Measurements from ENCODE around the gene HPS1. TPM values are rescaled to one million over a fixed set of nuclear protein-coding genes. Genes with fewer than 3 reads are reported as not detected.

The HPS1 gene
- polyA plus RNA-seq, 1 of the 3 experiments (the other 2 are of a cell fraction), result 41.4 TPM

- ChIA-PET POLR2A (no interaction called here), CTCF (interaction anchor here (1.4 to 1.7 kb wide), 2 partner anchors 30 to 71 kb away, joined by 4 to 5 read pairs; no protein-coding TSS in a partner anchor)
- H3K9me3 ChIP-seq, result no peaks in the 10 kb centered on the region
- H3K27me3 ChIP-seq (ENCODE audit: insufficient read depth), result no peaks in the 10 kb centered on the region
- no peaks in the 10 kb centered on the region for H3F3A ChIP-seq (replicated peaks; ENCODE audit: insufficient read depth)
- no peak overlapping the region for H3K27ac ChIP-seq (ENCODE audit: low read depth in 2 of 2, low read length in 1 of 2)
- peaks cover 0 to 4% of the 10 kb centered on the region in 2 experiments for H3K36me3 ChIP-seq (replicated peaks in 1 of 2; ENCODE audit: control insufficient read depth in 1 of 2, insufficient read depth in 2 of 2, low read length in 1 of 2)
- no peak overlapping the region for H3K4me3 ChIP-seq (ENCODE audit: low read depth in 2 of 2, low read length in 1 of 2)
- WGBS (ENCODE audit: low lambda C conversion rate), result 85% methylated on average over 6 of the region's 6 CpGs
- no peaks in the 10 kb centered on the region for H3K4me1 ChIP-seq (ENCODE audit: control insufficient read depth in 1 of 2, insufficient read depth in 2 of 2, low read depth in 1 of 2, low read length in 1 of 2)
- no peak overlapping the region for H3K9ac ChIP-seq
- DNase-seq, result no peak
- no peak overlapping the region for H3K4me2 ChIP-seq
- no peak overlapping the region for H2AFZ ChIP-seq (ENCODE audit: low read depth)
- no peaks in the 10 kb centered on the region for H3K9me2 ChIP-seq
- no peaks in the 10 kb centered on the region for H3K79me2 ChIP-seq (ENCODE audit: insufficient read depth)
- TF ChIP-seq RAD21 (IDR thresholded peaks at IDR 0.05; ENCODE audit: low read length) (no peak), NFIC (IDR thresholded peaks at IDR 0.05; ENCODE audit: borderline replicate concordance) (no peak), MXI1 (IDR thresholded peaks at IDR 0.05; ENCODE audit: low read depth, low read length) (no peak), TAF1 (IDR thresholded peaks at IDR 0.05; ENCODE audit: borderline replicate concordance, low read depth, low read length) (no peak), JUND (IDR thresholded peaks at IDR 0.05) (no peak), ELF1 (IDR thresholded peaks at IDR 0.05) (no peak), FOXJ3 (CRISPR knock-in tag; IDR thresholded peaks at IDR 0.05) (no peak), FOSL2 (IDR thresholded peaks at IDR 0.05; ENCODE audit: borderline replicate concordance, low read depth) (no peak), RFX5 (IDR thresholded peaks at IDR 0.05; ENCODE audit: low read length) (no peak), YY1 (IDR thresholded peaks at IDR 0.05; ENCODE audit: low read depth) (no peak), SMC3 (IDR thresholded peaks at IDR 0.05; ENCODE audit: low read depth, low read length) (no peak)
- no peaks in the 10 kb centered on the region for H4K20me1 ChIP-seq (ENCODE audit: insufficient read depth)
Observed at GRCh38 chr10:98396096-98397063, 50.4 kb downstream of the HPS1 start.

GRCh38 chr10:98394851-98395440 lies 51.8 kb downstream of the HPS1 start:
- POLR2A ChIA-PET, result no interaction called here
- no peak overlapping the region for H2AFZ ChIP-seq (ENCODE audit: low read depth)
- 69% methylated on average over 6 of the region's 8 CpGs for WGBS (ENCODE audit: low lambda C conversion rate)

More at GRCh38 chr10:98394851-98395440, 51.8 kb downstream of the HPS1 start:
- Histone ChIP-seq H3K27me3 (ENCODE audit: insufficient read depth) (no peaks in the 10 kb centered on the region), H3K9me3 (no peaks in the 10 kb centered on the region), H3K79me2 (ENCODE audit: insufficient read depth) (no peaks in the 10 kb centered on the region), H3K4me1 (ENCODE audit: control insufficient read depth in 1 of 2, insufficient read depth in 2 of 2, low read depth in 1 of 2, low read length in 1 of 2) (no peaks in the 10 kb centered on the region), H3K36me3 (replicated peaks in 1 of 2; ENCODE audit: control insufficient read depth in 1 of 2, insufficient read depth in 2 of 2, low read length in 1 of 2) (peaks cover 0 to 4% of the 10 kb centered on the region in 2 experiments), H3K9ac (no peak overlapping the region), H3K4me2 (no peak overlapping the region), H3F3A (replicated peaks; ENCODE audit: insufficient read depth) (no peaks in the 10 kb centered on the region), H3K4me3 (ENCODE audit: low read depth in 2 of 2, low read length in 1 of 2) (no peak overlapping the region), H4K20me1 (ENCODE audit: insufficient read depth) (no peaks in the 10 kb centered on the region), H3K9me2 (no peaks in the 10 kb centered on the region), H3K27ac (ENCODE audit: low read depth in 2 of 2, low read length in 1 of 2) (no peak overlapping the region)
- DNase-seq, result no peak
- no peak for TF ChIP-seq NFIC (IDR thresholded peaks at IDR 0.05; ENCODE audit: borderline replicate concordance)
- no peak for TF ChIP-seq ZBTB33 (IDR thresholded peaks at IDR 0.05; ENCODE audit: borderline replicate concordance, low read depth)
- TF ChIP-seq GATA2 (CRISPR knock-in tag; IDR thresholded peaks at IDR 0.05), result no peak
- no peak for TF ChIP-seq MAX (IDR thresholded peaks at IDR 0.05; ENCODE audit: low read depth)
- CTCF ChIA-PET, result interaction anchor here (1.0 to 1.8 kb wide), 4 partner anchors 11 to 480 kb away, joined by 3 to 5 read pairs (median 4); no protein-coding TSS in a partner anchor

Measured in SK-N-SH (cell line).